ENCODE results near the gene NDUFAF5. TPM values are rescaled to one million over a fixed set of nuclear protein-coding genes. Genes with fewer than 3 reads are reported as not detected.

NDUFAF5 gene
- total RNA-seq, 1 experiment from 2014 or later: 40.2 TPM

GRCh38 chr20:13765299-13765698, 19.5 kb upstream of the NDUFAF5 start:
- Histone ChIP-seq H3K4ac (ENCODE audit: low read depth, low read length) (no peak overlapping the region), H3K27me3 (ENCODE audit: insufficient read depth, low read length) (no peaks in the 10 kb centered on the region), H2BK12ac (ENCODE audit: insufficient read length, low read depth, low read length) (no peak overlapping the region), H3K27ac (ENCODE audit: insufficient read length, low read depth, low read length) (no peak overlapping the region), H3K4me1 (ENCODE audit: insufficient read depth, low read length) (no peaks in the 10 kb centered on the region), H3K23ac (ENCODE audit: insufficient read length, low read depth, low read length) (no peak overlapping the region), H3K79me2 (ENCODE audit: insufficient read depth, low read length) (no peaks in the 10 kb centered on the region), H4K91ac (ENCODE audit: insufficient read length, low read depth, low read length) (no peak overlapping the region), H2BK20ac (ENCODE audit: low read depth, low read length, poor library complexity, severe bottlenecking) (no peak overlapping the region), H3K56ac (ENCODE audit: insufficient read length, low read depth, low read length) (no peak overlapping the region), H2BK15ac (ENCODE audit: low read depth, low read length) (no peak overlapping the region), H3K79me1 (ENCODE audit: insufficient read depth, low read depth, low read length, poor library complexity, severe bottlenecking) (no peaks in the 10 kb centered on the region), H2AFZ (ENCODE audit: low read length) (no peak overlapping the region), H3K4me2 (ENCODE audit: insufficient read depth, insufficient read length, low read length) (no peak overlapping the region), H3T11ph (ENCODE audit: low read length) (no peak overlapping the region), H3K23me2 (ENCODE audit: insufficient read length, low read depth, low read length, poor library complexity, severe bottlenecking) (no peaks in the 10 kb centered on the region), H3K18ac (ENCODE audit: insufficient read length, low read depth, low read length) (no peak overlapping the region), H4K5ac (ENCODE audit: insufficient read length, low read depth, low read length) (no peak overlapping the region), H3K9me3 (ENCODE audit: control insufficient read depth, low read depth, low read length) (peaks cover 5% of the 10 kb centered on the region), H2BK5ac (ENCODE audit: insufficient read length, low read length) (no peak overlapping the region), H4K8ac (replicated peaks; ENCODE audit: insufficient read length, low read depth, low read length) (no peak overlapping the region), H2BK120ac (ENCODE audit: low read depth, low read length, poor library complexity, severe bottlenecking) (no peak overlapping the region), H4K20me1 (ENCODE audit: control insufficient read depth, insufficient read depth, insufficient read length) (no peaks in the 10 kb centered on the region), H3K14ac (ENCODE audit: insufficient read depth, low read length) (no peak overlapping the region), H3K9ac (ENCODE audit: extremely low read depth, insufficient read length, low read length) (no peak overlapping the region), H2AK5ac (ENCODE audit: insufficient read length, low read length) (no peak overlapping the region)
- peaks cover 15 to 20% of the 10 kb centered on the region in 2 experiments for H3K9me3 Mint-ChIP-seq
- no peak for TF ChIP-seq CTCF (conservative IDR thresholded peaks at IDR 0.05)
- H3K27me3 Mint-ChIP-seq (ENCODE audit: low read depth): no peaks in the 10 kb centered on the region
- DNase-seq: no peak
- peaks cover 69 to 84% (median 73%) of the 10 kb centered on the region in 3 experiments for H3K36me3 Mint-ChIP-seq (ENCODE audit: insufficient read depth in 1 of 3, low read depth in 3 of 3)
- no peaks in the 10 kb centered on the region for H3K4me1 Mint-ChIP-seq
- H3K4me3 Mint-ChIP-seq: no peak overlapping the region
- H3K27ac Mint-ChIP-seq: no peak overlapping the region

All from H9 (cell line).